22Rv1 (cell line): ENCODE measurements around the gene TPRX1.
"Not testable (repeated sequence)": the region's sequence is repeated elsewhere in the genome, so short reads cannot be mapped to it uniquely, and the experiment has no call there.

Experiments used
- H3K27ac ChIP-seq: fragments of 450-650 bp; 2 replicates; pipeline ENCODE4 v1.5.1; 2017
- CTCF ChIP-seq: fragments of 450-650 bp; IDR thresholded peaks from 2 replicates; pipeline ENCODE4 v1.5.1; 2017; ENCODE audit warnings: mild to moderate bottlenecking
- ZFX ChIP-seq: fragments of 450-650 bp; IDR thresholded peaks from 2 replicates; pipeline ENCODE4 v1.6.1; 2017; ENCODE audit warnings: antibody characterized with exemption, borderline replicate concordance

The TPRX1 gene

GRCh38 chr19:47798904-47799266 is 5.5 kb downstream of the TPRX1 start:
- no peak overlapping the region for H3K27ac ChIP-seq
- TF ChIP-seq ZFX (no peak), CTCF (no peak)

DNA sequence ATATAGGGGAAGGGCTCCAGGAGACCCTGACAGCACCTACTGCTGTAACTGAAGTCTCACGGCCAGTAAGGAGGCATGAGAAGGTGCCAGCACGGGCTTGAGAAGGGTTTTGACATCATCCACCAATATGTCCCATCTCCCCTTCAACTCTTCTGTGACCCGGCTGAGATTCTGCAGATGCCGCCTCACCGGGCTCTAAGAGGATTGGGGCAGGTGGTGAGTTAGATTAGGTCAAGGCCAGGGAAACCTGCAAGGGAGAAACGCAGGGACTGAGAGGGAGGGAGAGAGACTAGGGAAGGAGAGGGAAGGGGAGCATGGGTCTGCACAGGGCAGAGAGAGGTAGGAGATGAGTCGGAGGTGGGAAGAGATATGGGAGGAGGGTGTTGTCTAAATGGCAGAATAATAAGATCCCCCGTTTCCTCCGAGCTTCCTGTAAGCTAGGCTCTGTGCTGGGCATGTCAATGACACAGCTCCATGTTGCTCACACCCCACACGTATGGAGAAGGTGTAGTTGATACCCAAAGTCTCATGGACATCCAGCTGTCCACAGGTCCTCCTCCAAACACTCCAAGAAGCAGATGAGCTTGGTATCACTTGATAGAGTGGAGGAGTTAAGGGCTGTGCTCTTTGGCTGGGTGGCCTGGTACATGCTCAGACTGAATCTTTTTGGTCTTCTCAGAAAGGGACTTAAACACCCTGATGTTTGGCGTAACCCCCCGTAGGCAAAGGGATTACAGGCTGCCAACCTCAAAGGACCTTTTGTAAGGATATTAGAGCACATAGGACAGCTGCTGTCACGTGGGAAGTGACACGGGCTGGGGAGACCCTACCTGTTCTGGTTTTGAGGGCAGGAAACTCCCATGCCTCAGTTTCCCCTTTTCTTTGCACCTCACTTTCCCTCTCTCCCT is 6.1 kb downstream of the TPRX1 start:
- no peak overlapping the region for H3K27ac ChIP-seq
- TF ChIP-seq ZFX = no peak
- TF ChIP-seq CTCF = no peak

- TF ChIP-seq ZFX = no peak
- no peak for TF ChIP-seq CTCF
- H3K27ac ChIP-seq = no peak overlapping the region
Observed at GRCh38 chr19:47796785-47797184, 7.6 kb downstream of the TPRX1 start.

DNA sequence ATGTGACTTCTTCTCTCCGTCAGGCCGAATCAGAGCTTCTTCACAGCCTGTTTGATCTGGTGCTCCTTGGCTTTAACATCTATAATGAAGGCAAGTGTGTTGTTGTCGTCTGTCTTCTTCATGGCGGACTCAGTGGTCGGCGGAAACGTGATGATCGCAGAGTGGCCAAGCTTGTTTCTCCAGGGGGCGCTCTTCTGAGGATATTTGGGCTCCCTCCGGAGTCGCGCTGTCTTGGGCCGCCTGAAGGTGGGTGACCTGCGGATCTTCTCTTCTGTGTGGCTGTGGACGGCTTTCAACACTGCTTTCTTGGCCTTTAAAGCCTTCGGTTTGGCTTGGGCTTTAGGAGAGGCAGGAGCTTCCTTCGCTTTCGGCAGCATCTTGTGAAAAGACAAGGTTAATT is 9.8 kb downstream of the TPRX1 start:
- no peak overlapping the region for H3K27ac ChIP-seq
- TF ChIP-seq CTCF = peak; percentile 37
- TF ChIP-seq ZFX = no peak

DNA sequence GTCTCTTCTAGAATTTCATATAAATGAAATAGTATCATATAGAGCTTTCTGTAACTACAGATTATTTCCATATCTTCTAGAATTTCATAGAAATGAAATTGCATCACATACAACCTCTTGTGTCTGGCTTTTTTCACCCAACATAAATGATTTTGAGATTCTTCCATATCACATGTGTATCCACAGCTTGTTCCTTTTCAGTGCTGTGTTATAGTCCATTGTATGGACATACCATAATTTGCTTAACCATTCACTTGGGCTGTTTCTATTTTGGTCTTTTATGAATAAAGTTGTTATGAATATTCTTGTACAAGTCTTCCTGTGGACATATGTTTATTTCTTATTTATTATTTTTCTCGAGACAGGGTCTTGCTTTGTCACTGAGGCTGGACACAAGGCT is 11.7 kb downstream of the TPRX1 start:
- no peak for TF ChIP-seq ZFX
- no peak for TF ChIP-seq CTCF
- H3K27ac ChIP-seq = no peak overlapping the region

GRCh38 chr19:47790398-47790814 is 13.9 kb downstream of the TPRX1 start:
- no peak overlapping the region for H3K27ac ChIP-seq
- TF ChIP-seq CTCF (peak; percentile 96), ZFX (no peak)

DNA sequence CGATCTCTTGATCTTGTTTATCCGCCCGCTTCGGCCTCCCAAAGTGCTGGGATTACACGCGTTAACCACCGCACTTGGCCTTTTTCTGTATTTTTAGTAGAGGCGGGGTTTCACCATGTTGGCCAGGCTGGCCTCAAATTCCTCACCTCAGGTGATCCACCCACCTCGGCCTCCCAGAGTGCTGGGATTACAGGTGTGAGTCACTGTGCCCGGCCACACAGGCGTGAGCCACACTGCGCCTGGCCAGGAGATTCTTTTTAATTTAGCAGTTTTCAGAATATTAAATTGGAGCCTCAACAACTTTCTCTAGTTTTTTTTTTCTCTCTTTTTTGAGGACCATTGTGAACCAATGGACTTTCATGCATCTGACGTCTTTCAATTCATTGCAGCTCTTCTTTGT is 14.5 kb downstream of the TPRX1 start:
- not testable (repeated sequence) for H3K27ac ChIP-seq

- H3K27ac ChIP-seq = not testable (repeated sequence)
Observed at GRCh38 chr19:47787307-47787706, 17.0 kb downstream of the TPRX1 start.
